Astrocyte (in vitro differentiated cells and primary cell): ENCODE data around the gene ELMOD1. TPM values are rescaled to one million over a fixed set of nuclear protein-coding genes. Genes with fewer than 3 reads are reported as not detected.

Experiments
- DNase-seq: peaks from one replicate; pipeline ENCODE4 v3.0.0-alpha.2; 2010; ENCODE audit warnings: low read depth
- FAIRE-seq: peaks from 2 replicates; lab custom pipeline; 2011; peaks lifted over from hg19 to GRCh38; lab: Jason Lieb, UNC
- H2AFZ ChIP-seq: 2 replicates; pipeline ENCODE4 v1.6.0; 2012; ENCODE audit warnings: low read depth, low read length, inconsistent platforms
- H3K27ac ChIP-seq: 2 replicates; pipeline ENCODE4 v1.5.1; 2011; ENCODE audit warnings: low read depth, low read length, inconsistent platforms
- H3K27me3 ChIP-seq: 2 replicates; pipeline ENCODE4 v1.6.0; 2011; ENCODE audit warnings: low read length, inconsistent platforms; ENCODE audit not compliant: insufficient read depth
- H3K36me3 ChIP-seq: 2 replicates; pipeline ENCODE4 v1.5.1; 2011; ENCODE audit warnings: low read length, inconsistent platforms; ENCODE audit not compliant: insufficient read depth
- H3K4me1 ChIP-seq: 2 replicates; pipeline ENCODE4 v1.5.1; 2011; ENCODE audit warnings: low read length, inconsistent platforms; ENCODE audit not compliant: insufficient read depth
- H3K4me2 ChIP-seq: 2 replicates; pipeline ENCODE4 v1.6.0; 2012; ENCODE audit warnings: low read length, inconsistent platforms
- H3K4me3 ChIP-seq: 2 replicates; pipeline ENCODE4 v1.5.1; 2011; ENCODE audit warnings: low read depth, mild to moderate bottlenecking, low read length, inconsistent platforms; ENCODE audit not compliant: insufficient read depth
- H3K79me2 ChIP-seq: 2 replicates; pipeline ENCODE4 v1.6.0; 2012; ENCODE audit warnings: mild to moderate bottlenecking, low read length, inconsistent platforms; ENCODE audit not compliant: insufficient read depth
- H3K9ac ChIP-seq: 2 replicates; pipeline ENCODE4 v1.6.0; 2012; ENCODE audit warnings: mild to moderate bottlenecking, low read length, inconsistent platforms
- H3K9me3 ChIP-seq: 2 replicates; pipeline ENCODE4 v1.5.1; 2012; ENCODE audit warnings: low read depth, mild to moderate bottlenecking, low read length, inconsistent platforms; ENCODE audit not compliant: insufficient read depth
- H4K20me1 ChIP-seq: 2 replicates; pipeline ENCODE4 v1.6.0; 2012; ENCODE audit warnings: low read length, inconsistent platforms; ENCODE audit not compliant: insufficient read depth
- H3K27ac Mint-ChIP-seq: one replicate; pipeline ENCODE4 v1.8.0; 2021; ENCODE audit warnings: mild to moderate bottlenecking, mixed read lengths; ENCODE audit not compliant: unreplicated experiment
- H3K27me3 Mint-ChIP-seq: one replicate; pipeline ENCODE4 v1.8.0; 2021; ENCODE audit warnings: low read depth, mixed read lengths; ENCODE audit not compliant: unreplicated experiment
- H3K36me3 Mint-ChIP-seq: one replicate; pipeline ENCODE4 v1.8.0; 2021; ENCODE audit warnings: low read depth, mixed read lengths; ENCODE audit not compliant: unreplicated experiment
- H3K4me1 Mint-ChIP-seq: one replicate; pipeline ENCODE4 v1.8.0; 2021; ENCODE audit warnings: low read depth, mixed read lengths; ENCODE audit not compliant: unreplicated experiment
- H3K4me3 Mint-ChIP-seq: one replicate; pipeline ENCODE4 v1.8.0; 2021; ENCODE audit warnings: mild to moderate bottlenecking, moderate library complexity, mixed read lengths; ENCODE audit not compliant: unreplicated experiment
- H3K9me3 Mint-ChIP-seq: one replicate; pipeline ENCODE4 v1.8.0; 2021; ENCODE audit warnings: mild to moderate bottlenecking, mixed read lengths; ENCODE audit not compliant: unreplicated experiment
- CTCF ChIP-seq: IDR thresholded peaks from 2 replicates; pipeline ENCODE4 v1.5.1; 2011; ENCODE audit warnings: low read depth, mild to moderate bottlenecking, inconsistent platforms, low read length, moderate library complexity; ENCODE audit not compliant: insufficient read depth
- EZH2 ChIP-seq: IDR thresholded peaks from 2 replicates; pipeline ENCODE4 v1.6.1; 2012; ENCODE audit warnings: mild to moderate bottlenecking, low read length, inconsistent platforms; ENCODE audit not compliant: insufficient read depth
- total RNA-seq: library from RNA; stranded (reverse); gene quantifications from 2 replicates; pipeline ENCODE4 v1.2.1, GENCODE V29; 2021

The ELMOD1 gene
- total RNA-seq, 1 donor from 2014 or later: 0.52 TPM

GRCh38 chr11:107669191-107669740 lies 78.3 kb downstream of the ELMOD1 start:
- H3K79me2 ChIP-seq: no peaks in the 10 kb centered on the region
- Mint-ChIP-seq H3K36me3 (no peaks in the 10 kb centered on the region), H3K9me3 (no peaks in the 10 kb centered on the region), H3K27ac (no peak overlapping the region), H3K4me1 (no peaks in the 10 kb centered on the region), H3K4me3 (no peak overlapping the region), H3K27me3 (no peaks in the 10 kb centered on the region)
- H3K27me3 ChIP-seq: peaks cover 11% of the 10 kb centered on the region
- H3K4me2 ChIP-seq: no peak overlapping the region
- H3K9ac ChIP-seq: no peak overlapping the region
- FAIRE-seq (no peak), DNase-seq (peak; percentile 10)
- no peaks in the 10 kb centered on the region for H4K20me1 ChIP-seq
- no peak overlapping the region for H3K27ac ChIP-seq
- H3K4me3 ChIP-seq: no peak overlapping the region
- H2AFZ ChIP-seq: no peak overlapping the region
- H3K36me3 ChIP-seq: no peaks in the 10 kb centered on the region
- H3K4me1 ChIP-seq: no peaks in the 10 kb centered on the region
- no peak for TF ChIP-seq CTCF
- TF ChIP-seq EZH2: no peak
- no peaks in the 10 kb centered on the region for H3K9me3 ChIP-seq

DNA sequence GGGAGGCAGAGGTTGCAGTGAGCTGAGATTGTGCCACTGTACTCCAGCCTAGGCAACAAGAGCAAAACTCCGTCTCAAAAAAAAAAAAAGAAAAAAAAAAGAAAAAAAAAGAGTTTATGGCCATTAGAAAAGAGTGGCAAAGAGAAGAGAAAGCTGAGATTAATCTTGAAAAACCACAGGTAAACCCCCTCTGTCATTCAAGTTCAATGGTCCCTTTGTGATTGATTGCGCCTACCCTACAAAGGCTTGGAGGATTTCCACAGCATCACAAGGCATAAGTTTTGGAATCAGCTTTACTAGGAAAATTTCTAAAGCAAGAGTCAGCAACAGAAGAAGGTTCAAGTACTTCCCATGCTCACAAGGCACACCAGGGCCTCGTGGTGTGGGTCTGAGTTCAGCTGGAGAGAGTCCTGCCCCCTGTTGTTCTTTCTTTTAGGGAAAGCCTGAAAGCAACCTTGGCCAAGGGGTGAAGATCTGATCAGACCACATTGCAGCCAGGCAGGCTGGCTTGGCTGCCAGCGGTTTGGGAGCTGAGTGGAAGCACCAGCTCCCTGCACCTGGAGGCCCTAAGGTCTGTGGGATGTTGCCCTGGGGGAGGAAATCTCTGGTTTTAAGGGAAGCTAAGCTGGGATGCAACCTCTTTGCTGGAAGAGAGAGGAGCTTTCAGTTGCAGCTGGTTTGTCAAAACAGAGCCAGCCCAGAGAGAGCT lies 79.1 kb downstream of the ELMOD1 start:
- Histone ChIP-seq H3K9me3 (no peaks in the 10 kb centered on the region), H4K20me1 (no peaks in the 10 kb centered on the region), H3K36me3 (no peaks in the 10 kb centered on the region), H3K79me2 (no peaks in the 10 kb centered on the region), H3K9ac (no peak overlapping the region), H3K27ac (no peak overlapping the region), H2AFZ (no peak overlapping the region), H3K4me1 (no peaks in the 10 kb centered on the region), H3K4me3 (no peak overlapping the region), H3K4me2 (no peak overlapping the region), H3K27me3 (peaks cover 5% of the 10 kb centered on the region)
- no peaks in the 10 kb centered on the region for H3K36me3 Mint-ChIP-seq
- TF ChIP-seq EZH2: no peak
- TF ChIP-seq CTCF: no peak
- no peak overlapping the region for H3K4me3 Mint-ChIP-seq
- no peak overlapping the region for H3K27ac Mint-ChIP-seq
- DNase-seq (no peak), FAIRE-seq (no peak)
- H3K9me3 Mint-ChIP-seq: no peaks in the 10 kb centered on the region
- H3K27me3 Mint-ChIP-seq: no peaks in the 10 kb centered on the region
- H3K4me1 Mint-ChIP-seq: no peaks in the 10 kb centered on the region

GRCh38 chr11:107675902-107676301 lies 85.0 kb downstream of the ELMOD1 start:
- no peak overlapping the region for H2AFZ ChIP-seq
- H3K27me3 ChIP-seq: no peaks in the 10 kb centered on the region
- H3K9ac ChIP-seq: no peak overlapping the region
- no peaks in the 10 kb centered on the region for H3K9me3 ChIP-seq
- no peaks in the 10 kb centered on the region for H3K9me3 Mint-ChIP-seq
- H3K27me3 Mint-ChIP-seq: no peaks in the 10 kb centered on the region
- H3K27ac ChIP-seq: no peak overlapping the region
- no peak for FAIRE-seq
- H3K4me1 Mint-ChIP-seq: no peaks in the 10 kb centered on the region
- H3K36me3 ChIP-seq: no peaks in the 10 kb centered on the region
- no peak overlapping the region for H3K4me2 ChIP-seq
- H3K27ac Mint-ChIP-seq: no peak overlapping the region
- no peaks in the 10 kb centered on the region for H3K79me2 ChIP-seq
- H3K36me3 Mint-ChIP-seq: no peaks in the 10 kb centered on the region
- no peaks in the 10 kb centered on the region for H3K4me1 ChIP-seq
- H3K4me3 Mint-ChIP-seq: no peak overlapping the region
- TF ChIP-seq CTCF (no peak), EZH2 (no peak)
- H3K4me3 ChIP-seq: no peak overlapping the region
- H4K20me1 ChIP-seq: no peaks in the 10 kb centered on the region
- no peak for DNase-seq
